Kidney (tissue), 14 donors: Measurements from ENCODE around the gene TPK1. TPM values are rescaled to one million over a fixed set of nuclear protein-coding genes. Genes with fewer than 3 reads are reported as not detected.

ENCODE experiments used
- DNase-seq, 5 donors: peaks; one replicate each; pipeline ENCODE4 v3.0.0-alpha.2; 2013 to 2020
- FAIRE-seq: peaks from 2 replicates; lab custom pipeline; 2012; peaks lifted over from hg19 to GRCh38; lab: Jason Lieb, UNC
- H3K27ac ChIP-seq, 2 donors: one replicate each; pipeline ENCODE4 v1.7.0; 2013; ENCODE audit warnings: low read depth in 2 of 2, low read length in 2 of 2, inconsistent platforms in 1 of 2
- H3K27me3 ChIP-seq: one replicate; pipeline ENCODE4 v1.7.1; 2013; ENCODE audit warnings: low read length, inconsistent platforms; ENCODE audit not compliant: control insufficient read depth, insufficient read depth
- H3K36me3 ChIP-seq, 3 donors: one replicate each; pipeline versions ENCODE4 v1.7.0 to v1.7.1; 2013; ENCODE audit warnings: low read length in 3 of 3, control low read depth in 1 of 3, inconsistent platforms in 1 of 3; ENCODE audit not compliant: insufficient read depth in 3 of 3, control insufficient read depth in 2 of 3
- H3K4me1 ChIP-seq, 3 donors: one replicate each; pipeline versions ENCODE4 v1.7.0 to v1.7.1; 2013; ENCODE audit warnings: low read length in 3 of 3, inconsistent platforms in 1 of 3, low read depth in 1 of 3; ENCODE audit not compliant: control insufficient read depth in 2 of 3, insufficient read depth in 2 of 3
- H3K4me3 ChIP-seq, 3 donors: one replicate each; pipeline versions ENCODE4 v1.7.0 to v1.8.1; 2013; ENCODE audit warnings: low read length in 3 of 3, control low read depth in 1 of 3, inconsistent platforms in 1 of 3
- H3K9ac ChIP-seq, 3 donors: one replicate each; pipeline versions ENCODE4 v1.7.0 to v1.7.1; 2013; ENCODE audit warnings: low read length in 3 of 3, control low read depth in 1 of 3, inconsistent platforms in 1 of 3
- H3K9me3 ChIP-seq, 3 donors: one replicate each; pipeline versions ENCODE4 v1.7.0 to v1.7.1; 2013; ENCODE audit warnings: low read length in 3 of 3, control low read depth in 1 of 3, inconsistent platforms in 1 of 3; ENCODE audit not compliant: control insufficient read depth in 2 of 3, insufficient read depth in 1 of 3
- CTCF ChIP-seq: IDR thresholded peaks from 3 replicates; pipeline ENCODE4 v1.5.1; 2012; ENCODE audit warnings: mild to moderate bottlenecking, moderate library complexity, borderline replicate concordance; ENCODE audit not compliant: insufficient read depth; ENCODE audit errors: extremely low read depth
- intact Hi-C: fragments of 100-400 bp; cut with DNase I; formaldehyde crosslinking; loops from one replicate; pipeline ENCODE4 v1.11.1; 2022
- polyA plus RNA-seq: library from polyadenylated mRNA; stranded (reverse); fragments of 350-450 nt; fragmentation: Illumina TruSeq; extraction: RNeasy Lipid Tissue Mini Kit (QIAGEN cat#74804); gene quantifications from one replicate; pipeline ENCODE4 v1.2.3, GENCODE V29; 2014; ENCODE audit warnings: low read depth, low replicate concordance; ENCODE audit not compliant: insufficient read depth
- total RNA-seq: library from RNA; stranded (reverse); fragmentation: NEBNext Ultra II Directional; extraction: Animal tissue kit (Norgen Biotek cat#: 25700); gene quantifications from one replicate; pipeline ENCODE4 v1.2.1, GENCODE V29; 2021
- donor health status: control.
- donor health status: control.
- donor health status: control.
- donor health status: control.
- donor health status: control.
- donor health status: DM: yes; HTN: yes; CAD: no.
- donor health status: Normal renal cell carcinoma (clear cell type).

Gene TPK1
- total and polyA plus RNA-seq, 2 donors from 2014 or later, result 5.3 to 15.5 TPM

DNA sequence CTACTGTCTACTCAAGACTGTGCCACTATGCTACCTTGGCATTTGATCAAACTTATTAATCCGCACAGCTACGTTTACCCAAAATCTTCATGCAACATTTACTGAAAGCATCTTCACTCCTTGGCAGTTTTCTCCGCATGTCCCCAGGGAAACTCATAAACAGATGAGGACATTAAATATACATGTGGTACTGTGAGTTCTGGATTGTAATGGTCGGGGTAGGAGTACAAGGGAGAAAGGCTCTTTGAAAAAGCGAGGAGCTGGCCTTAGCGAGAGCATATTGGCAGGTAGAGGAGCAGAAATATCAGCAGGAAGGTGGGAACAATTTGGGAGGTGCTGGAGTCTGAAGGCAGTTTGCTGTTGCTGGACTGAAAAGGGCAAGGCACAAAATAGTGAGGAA, 325.2 kb downstream of the TPK1 start:
- Histone ChIP-seq H3K9me3 (peaks cover 0 to 4% (median 0%) of the 10 kb centered on the region in 3 donors), H3K36me3 (no peaks in the 10 kb centered on the region), H3K27me3 (no peaks in the 10 kb centered on the region), H3K9ac (no peak overlapping the region), H3K4me3 (no peak overlapping the region), H3K4me1 (no peaks in the 10 kb centered on the region), H3K27ac (no peak overlapping the region)
- FAIRE-seq (no peak), DNase-seq (no peak)
- intact Hi-C loops, result no loop called here
- no peak for TF ChIP-seq CTCF

DNA sequence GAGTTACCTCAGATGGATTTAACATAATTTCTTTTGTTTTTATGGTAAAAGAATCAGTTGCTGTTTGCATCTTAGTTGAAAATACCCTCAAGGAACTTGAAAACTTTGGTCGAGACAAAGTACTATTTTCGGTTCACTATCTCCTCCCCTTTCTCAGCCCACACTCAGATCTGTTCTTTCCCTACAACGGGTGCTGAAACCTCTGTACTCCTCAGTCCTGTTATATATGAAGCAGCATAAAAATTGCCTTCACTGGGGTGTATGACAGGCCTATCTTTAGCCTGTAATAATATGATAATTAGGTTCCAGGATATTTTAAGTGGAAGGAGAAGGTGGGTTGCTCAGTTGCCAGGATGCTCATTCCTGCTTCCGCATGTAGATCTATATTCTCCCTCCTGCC, 327.2 kb downstream of the TPK1 start:
- Histone ChIP-seq H3K27ac (no peak overlapping the region), H3K4me3 (no peak overlapping the region), H3K9me3 (peaks cover 0 to 7% (median 0%) of the 10 kb centered on the region in 3 donors), H3K9ac (no peak overlapping the region), H3K4me1 (no peaks in the 10 kb centered on the region), H3K27me3 (no peaks in the 10 kb centered on the region), H3K36me3 (no peaks in the 10 kb centered on the region)
- TF ChIP-seq CTCF, result no peak
- DNase-seq (no peak), FAIRE-seq (no peak)
- intact Hi-C loops, result no loop called here

DNA sequence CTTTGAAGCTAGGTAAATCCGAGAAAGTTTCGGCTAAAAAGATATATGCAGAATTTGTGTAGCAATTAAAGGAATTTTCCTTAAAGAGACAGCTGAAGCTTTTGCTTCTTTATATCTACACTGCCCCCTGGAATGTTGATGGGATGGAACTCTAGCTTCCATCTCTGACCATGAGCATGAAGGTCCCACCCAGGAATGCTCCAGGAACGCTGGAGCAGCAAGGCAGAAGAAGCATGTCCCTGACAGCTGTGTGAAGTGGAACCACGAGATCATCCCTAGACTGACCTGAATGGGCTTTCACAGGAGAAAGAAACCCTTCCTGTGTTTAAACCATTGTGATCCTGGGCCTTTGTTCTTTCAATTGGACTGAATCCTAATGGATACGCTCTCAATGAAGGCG, 332.6 kb downstream of the TPK1 start:
- Histone ChIP-seq H3K9ac (no peak overlapping the region), H3K4me3 (no peak overlapping the region), H3K36me3 (no peaks in the 10 kb centered on the region), H3K27me3 (no peaks in the 10 kb centered on the region), H3K9me3 (peaks cover 0 to 7% (median 0%) of the 10 kb centered on the region in 3 donors), H3K4me1 (no peaks in the 10 kb centered on the region), H3K27ac (no peak overlapping the region)
- intact Hi-C loops, result no loop called here
- FAIRE-seq (no peak), DNase-seq (no peak)
- TF ChIP-seq CTCF, result no peak

- no peak for FAIRE-seq
These were observed 335.6 kb downstream of the TPK1 start for GRCh38 chr7:144500225-144500624.

More at GRCh38 chr7:144500225-144500624, 335.6 kb downstream of the TPK1 start:
- Histone ChIP-seq H3K9me3 (no peaks in the 10 kb centered on the region), H3K27ac (no peak overlapping the region), H3K9ac (no peak overlapping the region), H3K36me3 (no peaks in the 10 kb centered on the region), H3K4me1 (no peaks in the 10 kb centered on the region), H3K27me3 (no peaks in the 10 kb centered on the region), H3K4me3 (no peak overlapping the region)
- TF ChIP-seq CTCF, result no peak
- intact Hi-C loops, result no loop called here
- DNase-seq, result no peak
